Esophagus muscularis mucosa (tissue), 3 donors: ENCODE results near the gene CLEC3A.

Source experiments
- POLR2A ChIP-seq: fragments of 450-650 bp; IDR thresholded peaks from one replicate; pipeline ENCODE4 v1.6.1; 2017; ENCODE audit warnings: antibody characterized with exemption, moderate library complexity, mild to moderate bottlenecking, low read depth
- POLR2AphosphoS5 ChIP-seq, 2 donors: sonication (generic); formaldehyde crosslinking; IDR thresholded peaks; one replicate each; pipeline ENCODE4 v1.6.1; 2017; ENCODE audit warnings: antibody characterized with exemption in 2 of 2
- TF ChIP-seq, protein P1 (sequence below), 3 experiments: fragments of 200-600 bp in 2 of 3; fragments of 450-650 bp in 1 of 3; sonication (generic) in 2 of 3; IDR thresholded peaks; one replicate each; pipeline ENCODE4 v1.5.1; 2017 to 2019; ENCODE audit warnings: antibody characterized with exemption in 3 of 3, mild to moderate bottlenecking in 2 of 3, moderate library complexity in 1 of 3

DNA sequence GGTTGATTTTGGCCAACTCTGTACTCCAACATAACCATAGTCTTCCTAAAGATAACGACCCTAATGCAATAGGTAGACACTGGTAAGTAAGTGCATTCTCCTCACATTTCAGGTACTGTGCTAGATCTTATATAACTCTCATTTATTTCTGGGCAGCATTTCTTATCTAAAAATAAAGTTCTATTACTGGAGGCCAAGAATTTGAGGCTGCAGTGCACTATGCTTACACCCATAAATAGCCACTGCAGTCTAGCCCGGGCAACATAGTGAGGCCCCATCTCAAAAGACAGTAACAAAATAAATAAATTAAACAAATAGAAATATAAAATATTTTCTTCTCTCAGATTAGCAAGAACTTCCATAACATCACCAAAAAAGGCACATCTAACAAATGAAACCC lies 12.7 kb downstream of the CLEC3A start:
- TF ChIP-seq, protein P1, sequence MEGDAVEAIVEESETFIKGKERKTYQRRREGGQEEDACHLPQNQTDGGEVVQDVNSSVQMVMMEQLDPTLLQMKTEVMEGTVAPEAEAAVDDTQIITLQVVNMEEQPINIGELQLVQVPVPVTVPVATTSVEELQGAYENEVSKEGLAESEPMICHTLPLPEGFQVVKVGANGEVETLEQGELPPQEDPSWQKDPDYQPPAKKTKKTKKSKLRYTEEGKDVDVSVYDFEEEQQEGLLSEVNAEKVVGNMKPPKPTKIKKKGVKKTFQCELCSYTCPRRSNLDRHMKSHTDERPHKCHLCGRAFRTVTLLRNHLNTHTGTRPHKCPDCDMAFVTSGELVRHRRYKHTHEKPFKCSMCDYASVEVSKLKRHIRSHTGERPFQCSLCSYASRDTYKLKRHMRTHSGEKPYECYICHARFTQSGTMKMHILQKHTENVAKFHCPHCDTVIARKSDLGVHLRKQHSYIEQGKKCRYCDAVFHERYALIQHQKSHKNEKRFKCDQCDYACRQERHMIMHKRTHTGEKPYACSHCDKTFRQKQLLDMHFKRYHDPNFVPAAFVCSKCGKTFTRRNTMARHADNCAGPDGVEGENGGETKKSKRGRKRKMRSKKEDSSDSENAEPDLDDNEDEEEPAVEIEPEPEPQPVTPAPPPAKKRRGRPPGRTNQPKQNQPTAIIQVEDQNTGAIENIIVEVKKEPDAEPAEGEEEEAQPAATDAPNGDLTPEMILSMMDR (IDR thresholded peaks at IDR 0.05): no peak
- TF ChIP-seq POLR2AphosphoS5 (IDR thresholded peaks at IDR 0.05): no peak
- no peak for TF ChIP-seq POLR2A
